Stimulated activated CD8-positive, alpha-beta memory T cell treated with anti-CD3 and anti-CD28 coated beads, Interleukin-7, amount 100 ng/mL, for 48 hours (primary cell): Measurements from ENCODE around the gene RXRA.

Source experiments
- DNase-seq, 2 donors: peaks; one replicate each; pipeline ENCODE4 v3.0.0-alpha.2; 2020; ENCODE audit warnings: low read depth in 1 of 2; ENCODE audit errors: extremely low read depth in 1 of 2

The RXRA gene

DNA sequence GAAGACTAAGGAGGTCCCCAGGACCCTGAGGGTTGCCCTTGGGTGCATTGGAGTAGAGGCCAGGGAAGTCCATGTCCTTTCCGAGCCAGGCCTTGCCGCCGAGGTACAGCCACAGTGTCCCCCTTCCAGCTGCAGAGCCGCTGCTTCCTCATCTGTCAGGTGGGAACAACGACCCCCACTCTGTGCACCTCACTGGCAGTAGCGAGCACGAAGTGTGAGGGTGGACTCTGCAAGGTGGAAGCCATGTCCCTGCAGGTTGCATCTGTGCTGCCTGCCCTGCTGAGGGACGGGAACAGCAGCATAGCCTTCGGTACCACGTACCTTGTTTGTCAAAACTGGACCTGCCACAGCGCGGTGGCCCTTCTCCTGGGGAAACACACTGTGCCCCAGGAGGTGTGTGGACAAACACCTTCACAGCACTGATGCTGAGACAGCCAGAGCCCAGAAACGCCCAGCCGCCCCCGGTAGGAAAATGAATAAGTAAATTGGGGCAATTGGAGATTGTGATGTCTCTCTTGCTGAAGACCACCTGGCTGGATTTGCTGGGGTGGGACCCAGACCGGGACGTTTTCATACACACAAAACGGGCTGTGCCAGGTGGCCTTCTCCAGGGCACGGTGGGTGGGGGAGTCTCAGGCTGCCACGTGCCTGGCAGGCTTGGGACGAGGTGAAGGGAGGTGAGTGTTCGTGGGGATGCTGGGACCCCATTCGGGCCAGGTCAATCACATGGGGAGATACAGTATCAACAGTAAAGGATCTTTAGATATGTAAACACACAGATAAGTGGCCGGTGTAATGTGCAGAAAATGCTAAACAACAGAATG, 157.3 kb downstream of the RXRA start:
- no peak for DNase-seq

DNA sequence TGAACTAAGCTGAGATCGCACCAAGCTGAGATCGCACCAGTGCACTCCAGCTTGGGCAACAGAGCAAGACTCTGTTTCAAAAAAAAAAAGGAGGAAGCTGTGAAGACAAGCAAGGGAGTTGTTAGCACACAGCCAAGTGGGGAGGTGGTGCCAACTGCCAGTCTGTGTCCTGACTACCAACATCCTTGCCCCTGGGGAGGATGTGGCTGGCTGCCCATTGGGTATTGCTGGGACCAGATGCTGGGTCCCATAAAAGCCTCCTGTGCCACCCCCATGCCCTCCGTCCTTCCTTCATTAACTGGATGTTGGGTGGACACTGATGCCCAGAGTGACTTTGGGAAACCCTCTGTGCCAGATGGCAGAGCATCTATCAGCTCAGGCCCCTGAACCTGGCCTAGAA, 158.2 kb downstream of the RXRA start:
- no peak for DNase-seq

DNA sequence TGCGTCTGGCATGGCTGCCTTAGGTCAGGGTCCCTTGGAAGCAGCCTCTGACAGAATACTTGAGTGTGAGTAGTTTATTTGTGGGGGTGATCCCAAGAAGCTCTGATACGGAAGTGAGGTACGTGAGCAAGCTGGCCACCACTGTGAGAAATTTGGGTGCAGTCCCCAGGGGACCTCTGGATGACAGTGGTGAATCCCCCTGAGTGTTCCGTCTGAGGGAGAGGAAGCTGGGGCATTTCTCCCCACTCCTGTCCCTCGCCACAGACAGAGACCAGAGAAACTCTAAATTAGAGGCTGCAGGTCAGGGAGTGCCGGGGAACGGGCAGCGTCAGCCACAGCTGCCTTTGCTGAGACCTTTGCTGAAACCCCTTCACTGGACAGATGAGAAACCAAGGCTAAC, 159.4 kb downstream of the RXRA start:
- DNase-seq: no peak

DNA sequence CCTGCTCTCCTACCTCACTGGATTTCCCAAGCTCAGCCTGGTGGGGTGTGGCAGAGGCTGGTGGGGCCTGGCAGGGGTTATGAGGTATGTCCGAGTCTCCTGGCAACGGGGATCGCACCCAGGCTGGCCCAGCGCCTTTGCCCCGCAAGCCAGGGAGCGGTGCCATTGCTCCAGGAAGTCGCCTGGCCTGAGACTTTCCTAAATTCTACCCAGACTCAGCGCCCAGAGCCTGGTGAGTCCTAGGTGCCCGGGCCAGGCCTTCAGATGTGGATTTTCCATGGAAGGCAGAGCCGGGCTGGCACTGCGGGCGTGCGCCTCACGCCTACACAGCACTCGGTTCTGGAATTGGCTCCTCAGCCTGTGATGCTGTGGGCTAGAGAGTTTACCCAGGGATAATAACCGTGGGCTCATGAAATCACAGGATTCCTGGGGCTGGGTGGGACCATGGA, 159.9 kb downstream of the RXRA start:
- no peak for DNase-seq

DNA sequence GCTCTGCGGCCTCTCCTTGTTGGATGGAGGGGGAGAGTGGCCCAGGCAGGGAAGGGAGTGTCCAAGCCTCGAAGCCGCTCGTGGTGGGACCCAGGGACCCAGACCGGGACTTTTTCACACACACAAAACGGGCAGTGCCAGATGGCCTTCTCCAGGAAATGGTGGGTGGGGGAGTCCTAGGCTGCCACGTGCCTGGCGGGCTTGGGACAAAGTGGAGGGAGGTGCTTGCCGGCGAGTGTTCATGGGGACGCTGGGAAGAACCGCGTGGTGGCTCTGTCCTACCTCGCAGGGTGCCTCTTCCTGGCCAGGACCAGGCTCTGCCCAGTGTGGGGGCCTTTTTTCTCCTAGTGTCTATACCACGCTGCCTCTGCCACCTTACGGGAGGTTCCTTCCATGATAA, 160.3 kb downstream of the RXRA start:
- DNase-seq: no peak
